ENCODE results near the gene IRF5.

The IRF5 gene

DNA sequence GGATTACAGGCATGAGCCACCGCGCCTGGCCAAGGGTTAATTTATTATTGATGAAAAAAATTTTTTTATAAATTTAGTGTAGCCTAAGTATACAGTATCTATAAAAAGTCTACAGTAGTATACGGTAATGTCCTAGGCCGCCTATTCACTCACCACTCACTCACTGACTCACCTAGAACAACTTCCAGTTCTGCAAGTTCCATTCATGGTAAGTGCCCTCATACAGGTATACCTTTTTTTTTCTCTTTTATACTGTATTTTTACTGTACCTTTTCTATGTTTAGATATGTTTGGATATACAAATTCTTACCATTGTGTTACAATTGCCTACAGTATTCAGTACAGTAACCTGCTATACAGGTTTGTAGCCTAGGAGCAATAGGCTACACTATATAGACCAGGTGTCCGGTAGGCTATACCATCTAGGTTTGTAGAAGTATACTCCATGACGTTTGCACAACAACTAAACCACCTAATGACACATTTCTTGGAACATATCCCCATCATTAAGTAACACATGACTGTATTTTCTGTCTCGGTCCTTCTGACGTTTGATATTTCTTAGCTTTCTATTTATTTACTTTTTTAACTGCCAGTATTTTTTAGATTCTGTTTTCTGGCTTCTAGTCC lies 23.4 kb downstream of the IRF5 start:
- ChIA-PET POLR2A (no interaction called here), CTCF (no interaction called here)
- TF ChIP-seq SUZ12 (IDR thresholded peaks at IDR 0.05) (no peak), BHLHE40 (IDR thresholded peaks at IDR 0.05; ENCODE audit: borderline replicate concordance) (no peak), ARNT (IDR thresholded peaks at IDR 0.05) (no peak), HDGF (IDR thresholded peaks at IDR 0.05; ENCODE audit: borderline replicate concordance) (no peak), FOXA1 (IDR thresholded peaks at IDR 0.05) (no peak), SP1 (IDR thresholded peaks at IDR 0.05) (no peak), L3MBTL2 (conservative IDR thresholded peaks at IDR 0.05) (no peak), FOXM1 (IDR thresholded peaks at IDR 0.05; ENCODE audit: borderline replicate concordance) (no peak), CTBP1 (IDR thresholded peaks at IDR 0.05; ENCODE audit: borderline replicate concordance) (no peak), ZNF384 (IDR thresholded peaks at IDR 0.05) (no peak), NFRKB (IDR thresholded peaks at IDR 0.05) (no peak)
- no peak for DNase-seq (ENCODE audit: extremely low spot score)

DNA sequence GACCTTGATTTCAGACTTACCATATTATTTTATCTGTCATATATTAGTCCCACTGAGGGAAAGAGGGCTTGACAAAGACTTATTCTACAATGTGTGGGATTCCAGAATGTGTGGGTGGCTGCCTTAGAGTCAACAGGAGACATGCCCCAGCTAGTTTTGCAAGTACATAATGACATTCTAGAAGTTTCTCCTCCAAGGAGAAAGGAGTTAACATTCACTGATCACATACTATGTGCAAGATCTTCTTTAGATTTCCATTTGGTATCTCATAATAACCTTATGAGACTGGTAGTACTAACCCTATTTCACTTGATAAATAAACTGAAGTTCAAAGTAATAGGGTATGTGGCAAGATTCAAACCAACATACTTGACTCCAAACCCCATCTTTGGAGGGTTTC lies 25.2 kb downstream of the IRF5 start:
- no peak for DNase-seq (ENCODE audit: extremely low spot score)
- CTCF ChIA-PET, result no interaction called here
- TF ChIP-seq FOXA1 (IDR thresholded peaks at IDR 0.05), result no peak
- TF ChIP-seq FOXM1 (IDR thresholded peaks at IDR 0.05; ENCODE audit: borderline replicate concordance), result no peak
- TF ChIP-seq HDGF (IDR thresholded peaks at IDR 0.05; ENCODE audit: borderline replicate concordance), result no peak
- TF ChIP-seq CTBP1 (IDR thresholded peaks at IDR 0.05; ENCODE audit: borderline replicate concordance), result no peak
- no peak for TF ChIP-seq ELF4 (IDR thresholded peaks at IDR 0.05)
- no peak for TF ChIP-seq L3MBTL2 (conservative IDR thresholded peaks at IDR 0.05)
- no peak for TF ChIP-seq BHLHE40 (IDR thresholded peaks at IDR 0.05; ENCODE audit: borderline replicate concordance)
- no peak for TF ChIP-seq SP1 (IDR thresholded peaks at IDR 0.05)
- TF ChIP-seq LEF1 (IDR thresholded peaks at IDR 0.05; ENCODE audit: borderline replicate concordance), result no peak
- no peak for TF ChIP-seq ARNT (IDR thresholded peaks at IDR 0.05)
- TF ChIP-seq NFRKB (IDR thresholded peaks at IDR 0.05), result no peak
- TF ChIP-seq TARDBP (IDR thresholded peaks at IDR 0.05), result no peak
- TF ChIP-seq, protein P1, sequence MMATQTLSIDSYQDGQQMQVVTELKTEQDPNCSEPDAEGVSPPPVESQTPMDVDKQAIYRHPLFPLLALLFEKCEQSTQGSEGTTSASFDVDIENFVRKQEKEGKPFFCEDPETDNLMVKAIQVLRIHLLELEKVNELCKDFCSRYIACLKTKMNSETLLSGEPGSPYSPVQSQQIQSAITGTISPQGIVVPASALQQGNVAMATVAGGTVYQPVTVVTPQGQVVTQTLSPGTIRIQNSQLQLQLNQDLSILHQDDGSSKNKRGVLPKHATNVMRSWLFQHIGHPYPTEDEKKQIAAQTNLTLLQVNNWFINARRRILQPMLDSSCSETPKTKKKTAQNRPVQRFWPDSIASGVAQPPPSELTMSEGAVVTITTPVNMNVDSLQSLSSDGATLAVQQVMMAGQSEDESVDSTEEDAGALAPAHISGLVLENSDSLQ (IDR thresholded peaks at IDR 0.05), result no peak
- no peak for TF ChIP-seq FOXK2 (IDR thresholded peaks at IDR 0.05)
- POLR2A ChIA-PET, result no interaction called here

DNA sequence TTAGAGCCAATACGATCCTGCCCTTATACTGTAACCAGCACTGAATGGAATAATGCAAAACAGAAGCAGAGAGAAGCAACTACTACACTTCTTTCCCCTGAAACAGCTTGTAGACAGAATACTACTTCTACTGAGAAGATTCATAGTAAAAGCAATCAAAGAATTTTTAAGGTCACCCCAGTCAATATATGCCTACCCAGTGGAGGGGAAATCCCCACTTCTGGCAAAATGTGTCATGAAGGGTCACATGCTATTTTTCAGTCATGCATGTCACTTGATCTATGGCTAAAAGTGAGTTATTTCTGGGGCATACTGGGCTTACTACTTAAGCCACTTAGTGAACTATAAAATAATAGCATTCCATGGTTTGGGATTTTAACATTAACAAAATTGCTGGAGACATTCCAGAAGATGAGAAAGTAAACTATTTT lies 25.6 kb downstream of the IRF5 start:
- ChIA-PET POLR2A (no interaction called here), CTCF (no interaction called here)
- no peak for TF ChIP-seq FOXM1 (IDR thresholded peaks at IDR 0.05; ENCODE audit: borderline replicate concordance)
- no peak for TF ChIP-seq FOXA1 (IDR thresholded peaks at IDR 0.05)
- TF ChIP-seq LEF1 (IDR thresholded peaks at IDR 0.05; ENCODE audit: borderline replicate concordance), result no peak
- TF ChIP-seq, protein P1 (IDR thresholded peaks at IDR 0.05), result no peak
- no peak for TF ChIP-seq CTBP1 (IDR thresholded peaks at IDR 0.05; ENCODE audit: borderline replicate concordance)
- no peak for TF ChIP-seq NFRKB (IDR thresholded peaks at IDR 0.05)
- TF ChIP-seq ARNT (IDR thresholded peaks at IDR 0.05), result no peak
- no peak for TF ChIP-seq SUZ12 (IDR thresholded peaks at IDR 0.05)
- no peak for TF ChIP-seq SP1 (IDR thresholded peaks at IDR 0.05)
- no peak for TF ChIP-seq BHLHE40 (IDR thresholded peaks at IDR 0.05; ENCODE audit: borderline replicate concordance)
- TF ChIP-seq ELF4 (IDR thresholded peaks at IDR 0.05), result no peak
- no peak for TF ChIP-seq FOXK2 (IDR thresholded peaks at IDR 0.05)
- no peak for TF ChIP-seq TARDBP (IDR thresholded peaks at IDR 0.05)
- TF ChIP-seq L3MBTL2 (conservative IDR thresholded peaks at IDR 0.05), result no peak
- TF ChIP-seq ZNF384 (IDR thresholded peaks at IDR 0.05), result no peak
- DNase-seq (ENCODE audit: extremely low spot score), result no peak

DNA sequence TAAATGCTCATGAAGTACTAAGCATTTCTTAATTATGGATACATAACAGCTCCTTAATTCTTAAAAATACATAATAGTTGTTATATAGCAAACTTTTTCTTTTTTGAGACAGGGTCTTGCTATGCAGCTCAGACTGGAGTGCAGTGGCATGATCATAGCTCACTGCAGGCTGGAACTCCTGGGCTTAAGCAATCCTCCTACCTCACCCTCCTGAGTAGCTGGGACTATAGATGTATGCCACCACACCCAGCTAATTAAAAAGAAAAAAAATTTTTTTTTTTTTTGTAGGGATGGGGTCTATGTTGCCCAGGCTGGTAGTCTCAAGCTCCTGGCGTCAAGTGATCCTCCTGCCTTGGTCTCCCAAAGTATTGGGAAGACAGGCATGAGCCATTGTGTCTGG lies 30.9 kb downstream of the IRF5 start:
- DNase-seq (ENCODE audit: extremely low spot score), result no peak
- TF ChIP-seq, protein P1 (IDR thresholded peaks at IDR 0.05), result no peak
- TF ChIP-seq SUZ12 (IDR thresholded peaks at IDR 0.05), result no peak
- no peak for TF ChIP-seq ARNT (IDR thresholded peaks at IDR 0.05)
- TF ChIP-seq CTBP1 (IDR thresholded peaks at IDR 0.05; ENCODE audit: borderline replicate concordance), result no peak
- no peak for TF ChIP-seq SP1 (IDR thresholded peaks at IDR 0.05)
- no peak for TF ChIP-seq FOXK2 (IDR thresholded peaks at IDR 0.05)
- no peak for TF ChIP-seq FOXM1 (IDR thresholded peaks at IDR 0.05; ENCODE audit: borderline replicate concordance)
- TF ChIP-seq ELF4 (IDR thresholded peaks at IDR 0.05), result no peak
- no peak for TF ChIP-seq L3MBTL2 (conservative IDR thresholded peaks at IDR 0.05)
- TF ChIP-seq HDGF (IDR thresholded peaks at IDR 0.05; ENCODE audit: borderline replicate concordance), result no peak
- no peak for TF ChIP-seq FOXA1 (IDR thresholded peaks at IDR 0.05)
- TF ChIP-seq NFRKB (IDR thresholded peaks at IDR 0.05), result no peak
- ChIA-PET POLR2A (interaction anchor here (0.6 to 1.1 kb wide), 2 partner anchors 10 to 86 kb away, joined by 3 to 4 read pairs; partner anchors contain the start of gene TNPO3), CTCF (no interaction called here)

DNA sequence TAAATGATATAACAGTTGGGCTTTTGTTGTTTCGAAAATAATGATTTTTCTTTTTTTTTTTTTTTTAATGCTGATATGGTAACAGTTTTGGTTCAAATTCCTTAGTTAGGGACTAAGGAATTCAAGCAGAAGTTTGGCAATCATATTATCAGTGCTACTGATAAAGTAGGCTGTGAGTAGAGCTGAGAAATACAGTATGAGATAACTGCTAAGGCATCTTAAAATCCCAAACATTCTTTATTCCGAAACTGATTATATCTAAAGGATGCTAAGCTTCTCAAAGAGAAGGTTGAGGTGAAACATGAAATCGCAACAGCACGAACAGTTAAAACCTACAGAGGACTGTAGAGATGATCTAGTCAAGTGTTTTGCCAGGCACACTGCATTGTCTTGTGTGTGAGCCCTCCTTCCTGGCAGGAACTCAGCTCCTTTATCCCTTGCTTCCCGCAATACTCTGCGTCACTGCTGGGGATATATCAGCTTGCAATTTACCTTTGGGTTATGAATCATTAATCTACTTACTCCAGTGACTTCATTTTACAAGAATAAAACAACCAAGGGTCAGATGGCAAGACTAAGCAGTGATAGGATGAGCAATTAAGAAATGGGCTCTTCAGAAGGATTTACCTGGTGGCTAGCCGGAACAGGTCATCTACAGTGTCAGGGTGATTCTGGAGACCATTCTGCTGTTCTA lies 36.7 kb downstream of the IRF5 start:
- POLR2A ChIA-PET, result no interaction called here
- TF ChIP-seq ZNF384 (IDR thresholded peaks at IDR 0.05) (no peak), FOXM1 (IDR thresholded peaks at IDR 0.05; ENCODE audit: borderline replicate concordance) (no peak), SUZ12 (IDR thresholded peaks at IDR 0.05) (no peak), ELF4 (IDR thresholded peaks at IDR 0.05) (no peak)
- TF ChIP-seq, protein P1 (IDR thresholded peaks at IDR 0.05), result no peak
- no peak for DNase-seq (ENCODE audit: extremely low spot score)
- CTCF ChIA-PET, result interaction anchor here (0.5 kb wide), 1 partner anchor 26 kb away, joined by 7 read pairs; no protein-coding TSS in a partner anchor
